ENCODE results near the gene ACACA. TPM values are rescaled to one million over a fixed set of nuclear protein-coding genes. Genes with fewer than 3 reads are reported as not detected.
A peak's percentile ranks its signal among the peaks of the same experiment; 100 is the strongest.

ACACA gene
- total RNA-seq, 1 donor from 2014 or later: 61.3 TPM

DNA sequence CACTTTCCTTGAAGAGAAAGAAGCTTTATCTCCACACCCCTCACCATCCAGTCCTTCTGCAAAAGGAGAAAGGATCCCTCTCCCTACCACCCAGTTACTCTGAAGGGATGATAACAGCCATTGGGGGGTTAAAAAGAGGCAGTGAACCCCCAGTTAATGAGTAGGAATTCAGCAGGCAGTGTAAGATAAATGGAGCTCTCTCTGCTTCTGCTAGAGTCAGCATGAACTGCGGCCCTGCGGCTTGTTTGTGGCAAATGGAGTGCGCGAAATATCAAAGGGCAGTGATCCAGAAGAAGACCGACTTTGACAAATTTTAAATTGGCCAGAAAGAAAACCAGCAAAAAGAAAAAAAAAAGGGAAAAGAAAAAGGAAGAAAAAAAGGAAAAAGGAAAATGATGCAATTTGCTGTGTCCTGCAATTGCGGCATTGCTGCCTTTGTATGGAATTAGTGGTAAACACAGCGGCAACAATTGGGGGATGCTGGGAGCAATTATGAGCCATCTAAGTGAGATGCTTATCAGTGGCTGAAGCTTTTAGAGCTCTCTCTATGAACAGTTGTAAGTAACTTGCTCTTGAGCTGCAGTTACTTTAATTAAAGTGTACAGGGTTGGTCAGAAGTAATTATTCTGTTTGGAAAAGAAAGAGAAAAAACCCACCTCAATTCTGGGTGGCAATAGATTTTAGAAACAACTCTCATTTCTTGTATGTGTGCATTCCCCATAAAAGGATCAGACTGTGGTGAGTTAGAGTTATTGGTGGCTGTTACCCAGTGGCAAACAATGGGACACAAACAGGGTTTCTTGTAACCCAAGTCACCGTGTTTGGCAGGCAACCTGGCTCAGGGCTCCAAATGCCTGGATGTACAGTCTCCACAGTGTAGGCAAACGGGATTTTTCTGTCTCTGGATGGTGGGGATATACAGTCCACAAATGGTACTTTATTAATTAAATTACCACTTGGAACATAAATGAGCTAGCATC, 296.6 kb downstream of the ACACA start:
- no peak for DNase-seq (ENCODE audit: extremely low read depth, low read depth, low spot score)

GRCh38 chr17:37109106-37109505, 297.5 kb downstream of the ACACA start:
- DNase-seq (ENCODE audit: extremely low read depth, low read depth, low spot score): no peak

DNA sequence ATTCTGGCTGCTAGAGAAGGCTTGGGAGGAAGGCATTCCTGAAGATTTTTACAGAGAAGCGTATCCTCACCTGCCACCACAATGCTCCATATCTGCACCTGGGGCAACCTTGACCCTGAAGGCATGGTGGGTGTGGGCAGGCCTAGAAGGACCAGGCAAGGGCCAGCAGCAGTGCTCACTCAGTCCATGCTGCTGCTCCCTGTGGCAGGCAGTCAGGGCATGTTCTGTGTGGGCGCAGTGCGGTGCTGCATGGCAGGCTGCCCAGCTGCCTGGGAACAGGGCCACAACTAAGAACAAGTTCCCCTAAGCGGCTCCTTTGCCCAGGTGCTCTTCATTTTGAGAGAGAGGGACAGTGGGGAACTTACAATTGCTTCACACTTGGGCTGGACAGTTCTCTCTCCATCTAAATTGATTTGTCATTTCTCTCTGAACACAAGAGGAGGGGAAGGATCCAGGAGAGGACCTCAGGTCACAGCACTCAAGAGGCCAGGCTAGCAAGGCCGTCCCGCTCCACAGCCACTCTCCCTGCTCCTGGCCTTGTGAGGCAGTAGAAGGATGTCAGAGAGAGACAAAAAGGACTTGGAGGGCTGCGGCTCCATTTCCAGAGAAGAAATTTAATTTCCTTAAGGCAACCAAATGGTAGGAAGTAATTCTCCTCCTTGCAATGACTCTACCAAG, 299.1 kb downstream of the ACACA start:
- no peak for DNase-seq (ENCODE audit: extremely low read depth, low read depth, low spot score)

- DNase-seq (ENCODE audit: extremely low read depth, low read depth, low spot score): no peak
These were observed 300.6 kb downstream of the ACACA start for GRCh38 chr17:37106049-37106448.

DNA sequence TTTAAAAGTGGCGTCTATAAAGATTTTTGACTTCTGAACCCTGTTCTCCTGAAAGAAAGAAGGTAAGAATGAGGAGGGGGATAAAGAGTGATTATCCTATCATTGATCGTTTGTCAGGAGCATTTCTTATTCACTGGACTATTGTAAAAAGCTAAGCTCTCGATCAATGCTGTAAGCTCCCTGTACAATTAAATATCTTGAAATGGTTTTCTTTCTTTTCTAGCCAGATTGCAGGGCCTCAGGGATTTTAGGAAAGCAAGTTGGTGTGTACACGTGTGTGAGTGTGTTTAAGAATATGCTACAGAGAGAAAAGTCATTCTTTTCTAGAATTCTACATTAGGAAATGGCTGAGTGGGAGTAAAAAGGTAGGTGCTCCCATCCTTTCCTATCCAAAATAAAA, 303.4 kb downstream of the ACACA start:
- DNase-seq (ENCODE audit: extremely low read depth, low read depth, low spot score): no peak

- DNase-seq (ENCODE audit: extremely low read depth, low read depth, low spot score): no peak
These were observed 305.3 kb downstream of the ACACA start for GRCh38 chr17:37101306-37101705.

GRCh38 chr17:37100231-37100630, 306.4 kb downstream of the ACACA start:
- DNase-seq (ENCODE audit: extremely low read depth, low read depth, low spot score): no peak

- DNase-seq (ENCODE audit: extremely low read depth, low read depth, low spot score): no peak
These were observed 307.5 kb downstream of the ACACA start for GRCh38 chr17:37098910-37099664.

DNA sequence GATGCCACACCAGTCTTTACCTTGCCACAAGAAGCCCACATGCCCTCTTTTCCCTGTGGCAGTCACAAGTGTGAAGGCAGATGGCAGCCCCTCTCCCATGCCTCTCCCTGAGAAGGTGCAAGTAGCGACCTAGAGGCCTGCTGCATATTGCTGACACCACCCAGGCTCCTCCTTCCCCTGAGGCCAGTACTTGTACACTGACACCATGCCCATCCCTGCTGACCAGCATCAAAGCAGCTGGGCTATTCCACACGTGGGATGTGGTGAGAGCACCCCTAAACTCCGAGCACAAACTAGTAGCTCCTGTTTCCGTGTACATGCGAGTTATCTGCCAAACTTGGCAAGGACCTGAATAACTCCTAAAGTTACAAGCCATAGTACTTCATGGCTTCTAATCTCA, 308.5 kb downstream of the ACACA start:
- DNase-seq (ENCODE audit: extremely low read depth, low read depth, low spot score): no peak

DNA sequence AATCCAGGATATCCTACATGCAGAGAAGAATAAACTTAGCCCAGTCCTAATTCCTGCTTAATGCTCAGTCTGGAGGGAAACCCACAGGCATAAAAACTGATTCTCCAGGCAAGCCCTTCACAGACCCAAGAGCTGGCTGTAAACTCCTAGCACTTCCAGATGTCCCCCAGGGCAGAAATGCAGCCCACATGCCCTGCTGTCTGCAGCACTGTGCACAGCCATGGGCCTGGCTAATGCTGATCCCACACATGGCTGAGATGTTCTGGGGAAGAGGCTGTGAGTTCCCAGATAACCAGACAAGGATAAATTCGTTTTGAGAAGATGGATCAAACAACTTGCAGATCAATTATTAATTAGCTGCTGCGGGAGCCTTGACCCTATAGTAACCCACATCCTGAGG, 309.5 kb downstream of the ACACA start:
- DNase-seq (ENCODE audit: extremely low read depth, low read depth, low spot score): no peak

- DNase-seq (ENCODE audit: extremely low read depth, low read depth, low spot score): no peak
These were observed 310.6 kb downstream of the ACACA start for GRCh38 chr17:37096071-37096470.

- DNase-seq (ENCODE audit: extremely low read depth, low read depth, low spot score): no peak
These were observed 312.2 kb downstream of the ACACA start for GRCh38 chr17:37094391-37094790.

- no peak for DNase-seq (ENCODE audit: extremely low read depth, low read depth, low spot score)
These were observed 313.9 kb downstream of the ACACA start for GRCh38 chr17:37092701-37093100.

DNA sequence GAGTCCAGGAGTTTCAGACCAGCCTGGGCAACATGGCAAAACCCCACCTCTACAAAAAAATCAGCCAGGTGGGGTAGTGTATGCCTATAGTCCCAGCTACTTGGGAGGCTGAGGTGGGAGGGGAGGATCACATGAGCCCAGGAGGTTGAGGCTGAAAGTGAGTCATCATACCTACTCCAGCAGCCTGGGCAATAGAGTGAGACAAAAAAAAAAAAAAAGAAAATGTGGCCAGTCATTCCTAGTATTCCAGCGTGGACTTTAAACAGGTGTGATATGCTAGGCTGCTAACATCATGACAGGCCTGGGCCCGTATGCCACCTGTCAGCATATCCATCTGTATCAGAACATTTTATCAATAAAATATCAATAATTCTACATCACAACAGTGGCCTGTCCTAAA, 314.6 kb downstream of the ACACA start:
- no peak for DNase-seq (ENCODE audit: extremely low read depth, low read depth, low spot score)

GRCh38 chr17:37090941-37091340, 315.7 kb downstream of the ACACA start:
- no peak for DNase-seq (ENCODE audit: extremely low read depth, low read depth, low spot score)

GRCh38 chr17:37089956-37090355, 316.7 kb downstream of the ACACA start:
- peak; percentile 34 for DNase-seq (ENCODE audit: extremely low read depth, low read depth, low spot score)

DNA sequence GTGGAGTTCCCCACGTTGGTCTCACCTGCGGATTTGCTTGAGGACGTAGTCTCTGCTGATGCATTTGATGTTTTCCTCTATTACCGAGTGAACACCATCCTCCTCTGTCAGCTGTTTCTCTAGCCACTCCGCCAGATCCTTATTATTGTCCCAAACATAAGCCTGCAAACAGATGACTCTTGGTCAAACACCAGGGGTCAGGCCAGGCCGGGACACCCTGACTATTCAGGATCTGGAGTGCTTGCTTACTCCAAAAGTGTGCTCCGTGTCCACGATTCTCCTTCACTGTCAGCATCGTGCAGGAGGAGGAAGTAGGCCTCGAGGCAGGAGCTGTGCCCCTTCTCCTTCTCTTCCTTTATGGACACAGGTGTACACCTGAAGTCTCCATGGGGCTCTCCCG, 317.7 kb downstream of the ACACA start:
- no peak for DNase-seq (ENCODE audit: extremely low read depth, low read depth, low spot score)

- no peak for DNase-seq (ENCODE audit: extremely low read depth, low read depth, low spot score)
These were observed 318.2 kb downstream of the ACACA start for GRCh38 chr17:37088459-37088858.

DNA sequence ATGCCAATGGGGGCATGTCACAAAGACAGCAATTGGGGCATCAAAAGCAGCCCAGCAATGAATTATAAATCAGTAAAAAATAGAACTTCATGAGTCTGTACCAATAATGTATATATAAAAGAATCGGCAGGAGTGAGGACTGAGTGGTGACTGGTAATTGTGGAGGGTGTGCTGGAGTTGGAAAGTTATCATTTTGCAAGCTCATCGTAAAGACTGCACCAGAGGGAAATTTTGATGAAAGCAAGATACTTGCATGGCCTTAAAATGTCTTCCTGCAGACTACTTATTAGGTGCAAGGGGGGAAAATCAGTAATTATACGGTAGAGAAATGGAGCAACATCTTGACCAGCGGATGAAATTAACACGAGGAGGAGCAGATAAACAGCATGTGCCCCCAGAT, 319.0 kb downstream of the ACACA start:
- DNase-seq (ENCODE audit: extremely low read depth, low read depth, low spot score): no peak

DNA sequence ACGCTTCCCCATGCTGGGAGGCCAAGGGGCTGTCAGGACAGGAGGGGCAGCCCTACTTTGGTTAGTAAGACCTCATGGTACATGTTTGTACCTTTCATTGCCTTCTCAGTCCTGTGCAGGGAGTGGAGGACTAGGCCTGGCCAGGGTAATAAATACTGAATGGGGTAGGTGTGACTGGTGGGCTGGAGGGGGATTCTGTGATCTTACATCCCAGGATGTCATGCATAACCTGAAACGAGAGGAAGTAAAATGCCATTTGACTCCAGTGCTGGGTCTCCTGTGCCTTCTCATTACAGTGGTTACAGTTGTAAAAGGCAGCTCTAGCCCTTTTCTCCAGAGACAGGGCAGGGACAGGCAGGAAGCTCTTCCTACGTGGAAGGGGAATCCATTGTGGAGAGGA, 319.7 kb downstream of the ACACA start:
- DNase-seq (ENCODE audit: extremely low read depth, low read depth, low spot score): no peak

- no peak for DNase-seq (ENCODE audit: extremely low read depth, low read depth, low spot score)
These were observed 320.3 kb downstream of the ACACA start for GRCh38 chr17:37086334-37086733.

Measured in glomerular endothelial cell (primary cell).